GM10248 (cell line): ENCODE results near the gene XRCC2.
"Not testable (repeated sequence)": the region's sequence is repeated elsewhere in the genome, so short reads cannot be mapped to it uniquely, and the experiment has no call there.

ENCODE experiments used
- CTCF ChIA-PET: fragments of 300-600 bp; sonication (Branson Sonifier 250); formaldehyde crosslinking; extraction: SDS; loops from one replicate; lab custom pipeline; 2021; ENCODE audit warnings: antibody characterized with exemption; lab: Yijun Ruan, JAX
- POLR2A ChIA-PET: fragments of 350-650 bp; sonication (Branson Sonifier 250); formaldehyde crosslinking; extraction: SDS; loops from one replicate; lab custom pipeline; 2020; ENCODE audit warnings: antibody characterized with exemption; lab: Yijun Ruan, JAX
- DNase-seq: peaks from one replicate; pipeline ENCODE4 v3.0.0; 2012; ENCODE audit errors: extremely low spot score
- TF ChIP-seq, protein P1 (sequence below): IDR thresholded peaks from 2 replicates; pipeline ENCODE4 v1.5.1; 2012; ENCODE audit warnings: mild to moderate bottlenecking, low read depth; ENCODE audit errors: extremely low read depth, missing control alignments, control extremely low read depth

XRCC2 gene

DNA sequence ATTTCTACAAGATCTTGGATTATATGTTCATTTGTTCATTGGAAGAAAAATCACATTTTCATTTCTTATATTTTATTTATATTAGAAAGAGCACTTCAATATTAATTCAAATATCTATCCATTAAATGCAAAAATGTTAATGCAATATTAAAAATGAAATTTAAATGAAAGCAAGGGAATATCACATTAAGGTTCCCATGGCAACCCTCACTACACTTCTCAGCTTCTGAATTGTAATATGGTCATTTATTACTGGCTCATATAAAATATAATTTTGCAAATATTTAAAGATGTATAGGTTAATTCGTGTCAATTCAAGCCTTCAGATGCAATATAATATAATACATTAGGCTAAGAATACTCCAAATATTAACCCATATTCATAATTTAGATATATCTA is 38.8 kb downstream of the XRCC2 start:
- POLR2A ChIA-PET: no interaction called here
- no peak for DNase-seq
- CTCF ChIA-PET: interaction anchor here (1.2 to 1.3 kb wide), 2 partner anchors 18 to 27 kb away, joined by 3 read pairs; no protein-coding TSS in a partner anchor
- TF ChIP-seq, protein P1, sequence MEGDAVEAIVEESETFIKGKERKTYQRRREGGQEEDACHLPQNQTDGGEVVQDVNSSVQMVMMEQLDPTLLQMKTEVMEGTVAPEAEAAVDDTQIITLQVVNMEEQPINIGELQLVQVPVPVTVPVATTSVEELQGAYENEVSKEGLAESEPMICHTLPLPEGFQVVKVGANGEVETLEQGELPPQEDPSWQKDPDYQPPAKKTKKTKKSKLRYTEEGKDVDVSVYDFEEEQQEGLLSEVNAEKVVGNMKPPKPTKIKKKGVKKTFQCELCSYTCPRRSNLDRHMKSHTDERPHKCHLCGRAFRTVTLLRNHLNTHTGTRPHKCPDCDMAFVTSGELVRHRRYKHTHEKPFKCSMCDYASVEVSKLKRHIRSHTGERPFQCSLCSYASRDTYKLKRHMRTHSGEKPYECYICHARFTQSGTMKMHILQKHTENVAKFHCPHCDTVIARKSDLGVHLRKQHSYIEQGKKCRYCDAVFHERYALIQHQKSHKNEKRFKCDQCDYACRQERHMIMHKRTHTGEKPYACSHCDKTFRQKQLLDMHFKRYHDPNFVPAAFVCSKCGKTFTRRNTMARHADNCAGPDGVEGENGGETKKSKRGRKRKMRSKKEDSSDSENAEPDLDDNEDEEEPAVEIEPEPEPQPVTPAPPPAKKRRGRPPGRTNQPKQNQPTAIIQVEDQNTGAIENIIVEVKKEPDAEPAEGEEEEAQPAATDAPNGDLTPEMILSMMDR: no peak

DNA sequence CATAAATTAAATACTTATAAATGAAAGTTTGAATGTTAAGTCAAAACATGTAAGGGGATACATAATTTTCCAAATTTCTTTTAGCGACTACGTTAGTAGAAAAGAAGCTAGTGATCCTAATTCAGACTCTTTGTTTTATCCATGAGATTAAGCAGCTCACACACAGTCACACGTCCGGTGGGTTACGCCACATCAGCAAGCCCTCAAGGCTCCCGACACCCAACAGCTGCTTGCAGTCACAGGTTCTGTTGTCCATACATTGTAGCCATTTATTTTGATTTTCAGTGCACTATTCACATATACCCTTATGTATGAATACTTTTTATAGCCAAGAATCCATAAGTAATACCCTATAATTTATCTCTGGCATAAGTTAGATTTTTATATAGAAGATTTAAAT is 39.5 kb downstream of the XRCC2 start:
- TF ChIP-seq, protein P1: no peak
- ChIA-PET POLR2A (no interaction called here), CTCF (interaction anchor here (1.2 to 1.3 kb wide), 2 partner anchors 19 to 28 kb away, joined by 3 read pairs; no protein-coding TSS in a partner anchor)
- DNase-seq: no peak

DNA sequence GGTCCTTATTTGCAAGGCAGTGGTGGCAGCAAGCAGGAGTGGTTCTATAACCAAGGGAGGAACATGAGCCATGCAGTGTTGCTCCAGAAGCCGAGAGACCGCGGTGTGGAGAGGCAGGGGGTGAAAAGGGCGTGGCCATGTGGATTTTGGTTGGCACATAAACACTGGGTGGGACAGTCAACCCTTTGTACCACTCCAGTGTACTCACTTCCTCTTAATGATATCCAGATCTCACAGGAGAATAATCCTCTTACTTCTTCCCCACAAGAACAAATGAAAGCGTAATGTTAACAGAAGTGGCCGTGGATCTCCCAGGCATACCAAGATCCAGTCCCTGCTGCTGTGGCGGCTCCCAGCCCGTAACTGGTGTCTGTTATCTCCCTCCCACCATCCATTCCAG is 42.4 kb downstream of the XRCC2 start:
- no peak for DNase-seq
- ChIA-PET CTCF (no interaction called here), POLR2A (no interaction called here)
- TF ChIP-seq, protein P1: no peak

DNA sequence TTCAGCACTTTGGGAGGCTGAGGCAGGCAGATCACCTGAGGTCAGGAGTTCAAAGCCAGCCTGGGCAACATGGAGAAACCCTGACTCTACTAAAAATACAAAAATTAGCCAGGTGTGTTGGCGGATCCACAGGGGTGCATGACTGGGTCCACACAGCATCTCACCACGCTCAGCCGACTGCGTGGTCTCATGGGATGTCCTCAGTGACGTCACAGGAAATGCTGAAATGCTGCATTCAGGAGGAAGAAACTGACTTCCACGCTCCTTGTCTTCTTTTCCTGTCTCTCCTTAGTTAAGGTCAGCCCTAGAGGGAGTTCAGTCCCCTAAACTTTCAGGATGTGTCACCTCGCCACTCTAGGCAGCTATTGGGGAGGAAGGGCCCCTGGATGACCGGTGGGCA is 42.9 kb downstream of the XRCC2 start:
- TF ChIP-seq, protein P1: no peak
- no peak for DNase-seq
- ChIA-PET CTCF (no interaction called here), POLR2A (no interaction called here)

DNA sequence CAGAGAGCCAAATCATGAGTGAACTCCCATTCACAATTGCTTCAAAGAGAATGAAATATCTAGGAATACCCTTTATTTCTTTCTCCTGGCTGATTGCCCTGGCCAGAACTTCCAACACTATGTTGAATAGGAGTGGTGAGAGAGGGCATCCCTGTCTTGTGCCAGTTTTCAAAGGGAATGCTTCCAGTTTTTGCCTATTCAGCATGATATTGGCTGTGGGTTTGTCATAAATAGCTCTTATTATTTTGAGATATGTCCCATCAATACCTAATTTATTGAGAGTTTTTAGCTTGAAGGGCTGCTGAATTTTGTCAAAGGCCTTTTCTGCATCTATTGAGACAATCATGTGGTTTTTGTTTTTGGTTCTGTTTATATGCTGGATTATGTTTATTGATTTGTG is 47.2 kb downstream of the XRCC2 start:
- CTCF ChIA-PET, POLR2A ChIA-PET, DNase-seq: not testable (repeated sequence)

DNA sequence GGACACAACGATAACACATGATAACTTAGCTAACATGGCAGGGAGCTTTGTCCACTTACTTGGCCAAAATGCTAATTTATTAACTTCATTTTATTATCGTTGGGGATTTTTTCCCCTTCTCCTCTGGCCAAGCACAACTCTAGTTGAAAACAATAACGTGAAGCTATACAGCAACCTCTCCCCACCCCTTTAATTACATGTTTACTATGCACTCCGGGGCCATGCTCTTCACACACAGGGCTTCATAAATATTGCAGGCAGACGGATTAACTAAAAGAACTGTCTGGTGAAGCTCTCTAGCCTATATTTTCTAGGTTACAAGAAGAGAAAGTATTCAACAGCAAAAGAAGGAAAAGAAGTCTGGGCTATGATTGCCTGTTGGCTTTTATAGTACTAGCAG is 51.7 kb downstream of the XRCC2 start:
- TF ChIP-seq, protein P1: no peak
- POLR2A ChIA-PET: no interaction called here
- CTCF ChIA-PET: interaction anchor here (1.3 kb wide), 1 partner anchor 16 kb away, joined by 5 read pairs; no protein-coding TSS in a partner anchor
- no peak for DNase-seq

DNA sequence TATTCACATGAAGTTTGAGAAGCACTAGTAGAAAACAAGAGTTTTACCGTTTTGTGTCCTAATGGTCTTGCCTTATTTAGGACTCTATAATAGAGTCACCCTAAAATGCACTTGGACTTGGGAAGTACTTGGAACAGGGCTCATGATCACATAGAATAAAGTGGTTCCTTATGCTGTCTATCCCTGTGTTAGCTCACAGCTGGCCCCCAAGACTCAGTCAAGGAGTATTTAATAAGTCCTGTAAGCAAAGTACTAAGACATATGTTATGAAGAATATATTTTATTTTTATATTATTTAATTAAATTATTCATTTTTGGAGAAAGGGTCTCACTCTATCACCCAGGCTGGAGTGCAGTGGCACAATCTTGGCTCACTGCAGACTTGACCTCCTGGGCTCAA is 54.5 kb downstream of the XRCC2 start:
- POLR2A ChIA-PET: no interaction called here
- CTCF ChIA-PET: interaction anchor here (1.2 kb wide), 1 partner anchor 38 kb away, joined by 3 read pairs; no protein-coding TSS in a partner anchor
- DNase-seq: no peak
- TF ChIP-seq, protein P1: no peak
